HG02678 (cell line): Measurements from ENCODE around the gene STK24.

Source experiments
- ATAC-seq: cut with Tn5 transposase; IDR thresholded peaks from one replicate; pipeline ENCODE4 v1.9.1; 2021; ENCODE audit warnings: mild to moderate bottlenecking, moderate library complexity; ENCODE audit not compliant: unreplicated experiment

STK24 gene

GRCh38 chr13:98493042-98493712 is 83.7 kb downstream of the STK24 start:
- no peak for ATAC-seq

GRCh38 chr13:98492335-98493041 is 84.4 kb downstream of the STK24 start:
- ATAC-seq = no peak

- no peak for ATAC-seq
Measured at GRCh38 chr13:98490866-98491265, 86.0 kb downstream of the STK24 start.

GRCh38 chr13:98490195-98490836 is 86.6 kb downstream of the STK24 start:
- ATAC-seq = no peak

- ATAC-seq = no peak
Measured at GRCh38 chr13:98489446-98490194, 87.3 kb downstream of the STK24 start.

GRCh38 chr13:98488736-98489135 is 88.2 kb downstream of the STK24 start:
- peak; percentile 73 for ATAC-seq

GRCh38 chr13:98487522-98487921 is 89.4 kb downstream of the STK24 start:
- peak; percentile 33 for ATAC-seq

GRCh38 chr13:98487016-98487415 is 89.9 kb downstream of the STK24 start:
- no peak for ATAC-seq

GRCh38 chr13:98486412-98486811 is 90.5 kb downstream of the STK24 start:
- ATAC-seq = no peak

GRCh38 chr13:98485561-98485960 is 91.3 kb downstream of the STK24 start:
- ATAC-seq = no peak

GRCh38 chr13:98484289-98485219 is 92.4 kb downstream of the STK24 start:
- no peak for ATAC-seq

- ATAC-seq = no peak
Measured at GRCh38 chr13:98483601-98484288, 93.2 kb downstream of the STK24 start.

- ATAC-seq = no peak
Measured at GRCh38 chr13:98482476-98483444, 94.1 kb downstream of the STK24 start.

- ATAC-seq = peak; percentile 28
Measured at GRCh38 chr13:98480915-98481877, 95.7 kb downstream of the STK24 start.

GRCh38 chr13:98479496-98480003 is 97.4 kb downstream of the STK24 start:
- no peak for ATAC-seq

- ATAC-seq = peak; percentile 34
Measured at GRCh38 chr13:98478189-98479129, 98.4 kb downstream of the STK24 start.
